Ishikawa (cell line): ENCODE data around the gene BMX.

Experiments used
- CEBPB ChIP-seq: IDR thresholded peaks from 2 replicates; pipeline ENCODE4 v1.6.1; 2012
- CREB1 ChIP-seq: IDR thresholded peaks from 2 replicates; pipeline ENCODE4 v1.6.1; 2012; ENCODE audit warnings: low read depth
- EGR1 ChIP-seq: IDR thresholded peaks from 2 replicates; pipeline ENCODE4 v1.6.1; 2012
- EP300 ChIP-seq: IDR thresholded peaks from 2 replicates; pipeline ENCODE4 v1.6.1; 2012; ENCODE audit warnings: borderline replicate concordance
- FOXM1 ChIP-seq: IDR thresholded peaks from 2 replicates; pipeline ENCODE4 v1.6.1; 2012; ENCODE audit warnings: low read depth, borderline replicate concordance
- NFIC ChIP-seq: IDR thresholded peaks from 2 replicates; pipeline ENCODE4 v1.6.1; 2012
- RAD21 ChIP-seq: IDR thresholded peaks from 2 replicates; pipeline ENCODE4 v1.6.1; 2012; ENCODE audit warnings: low read depth
- TAF1 ChIP-seq: IDR thresholded peaks from 2 replicates; pipeline ENCODE4 v1.6.1; 2012; ENCODE audit warnings: low read depth, mild to moderate bottlenecking
- TCF12 ChIP-seq: IDR thresholded peaks from 2 replicates; pipeline ENCODE4 v1.6.1; 2012; ENCODE audit warnings: low read depth
- TEAD4 ChIP-seq: IDR thresholded peaks from 2 replicates; pipeline ENCODE4 v1.6.1; 2012
- YY1 ChIP-seq: IDR thresholded peaks from 2 replicates; pipeline ENCODE4 v1.6.1; 2012; ENCODE audit warnings: low read depth
- ZBTB7A ChIP-seq: IDR thresholded peaks from 2 replicates; pipeline ENCODE4 v1.6.1; 2012; ENCODE audit warnings: low read depth
- TF ChIP-seq, protein P1 (sequence below): IDR thresholded peaks from 2 replicates; pipeline ENCODE4 v1.6.1; 2012
- TF ChIP-seq, protein P2 (sequence below): IDR thresholded peaks from 2 replicates; pipeline ENCODE4 v1.6.1; 2012; ENCODE audit warnings: low read depth, mild to moderate bottlenecking
- TF ChIP-seq, protein P3 (sequence below): IDR thresholded peaks from 2 replicates; pipeline ENCODE4 v1.6.1; 2012

BMX gene

DNA sequence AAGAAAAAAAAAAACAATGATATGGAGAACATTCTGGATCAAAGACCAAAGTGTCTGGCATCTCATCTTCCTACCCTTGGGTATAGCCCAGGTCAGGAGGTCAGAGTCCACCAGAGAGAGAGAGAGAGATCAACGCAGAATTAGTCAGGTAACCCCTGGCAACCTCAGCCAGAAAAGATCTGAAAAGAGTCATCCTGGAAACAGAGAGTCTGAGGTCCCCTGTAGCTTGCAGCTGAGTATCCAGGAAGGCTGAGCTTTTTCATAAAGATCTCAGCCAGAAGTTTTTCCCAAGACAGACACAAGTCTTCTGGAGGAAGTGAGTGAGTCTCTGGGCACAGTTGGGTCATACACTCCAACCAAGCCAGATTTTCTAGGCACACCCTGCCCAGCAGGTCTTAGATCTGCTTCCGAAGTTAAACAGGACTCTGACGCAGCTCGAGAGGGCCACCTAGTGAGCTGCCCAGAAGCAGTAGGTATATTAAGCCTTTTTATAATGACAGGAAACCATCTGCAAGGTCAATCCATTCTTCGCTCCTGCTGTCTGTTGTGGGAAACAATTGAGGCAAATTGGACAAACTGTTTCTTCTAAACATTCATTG is 64.5 kb downstream of the BMX start:
- TF ChIP-seq RAD21 (peak; percentile 84), CEBPB (no peak)

DNA sequence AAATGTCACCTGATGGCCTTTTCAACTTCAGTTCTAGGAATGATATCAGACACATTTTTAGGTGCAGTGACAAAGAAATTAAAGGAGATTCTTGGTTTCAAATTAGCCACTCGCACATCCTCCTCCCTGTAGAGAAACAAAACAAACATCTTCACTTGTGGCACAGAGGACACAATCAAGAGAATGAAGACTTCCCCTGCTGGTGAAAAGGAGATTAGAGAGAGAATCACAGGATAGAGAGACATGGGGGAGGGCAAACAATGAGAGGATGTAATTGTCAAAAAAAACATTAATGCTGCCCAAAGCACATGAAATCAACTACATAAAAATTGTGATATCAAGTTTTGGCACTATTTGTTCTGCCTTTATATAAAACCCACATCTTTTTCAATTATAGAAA is 65.6 kb downstream of the BMX start:
- TF ChIP-seq ZBTB7A (no peak), NFIC (no peak), TEAD4 (no peak), EP300 (no peak), YY1 (no peak), CREB1 (no peak), FOXM1 (no peak), TCF12 (no peak), RAD21 (no peak), EGR1 (no peak), CEBPB (no peak), TAF1 (no peak)
- TF ChIP-seq, protein P1, sequence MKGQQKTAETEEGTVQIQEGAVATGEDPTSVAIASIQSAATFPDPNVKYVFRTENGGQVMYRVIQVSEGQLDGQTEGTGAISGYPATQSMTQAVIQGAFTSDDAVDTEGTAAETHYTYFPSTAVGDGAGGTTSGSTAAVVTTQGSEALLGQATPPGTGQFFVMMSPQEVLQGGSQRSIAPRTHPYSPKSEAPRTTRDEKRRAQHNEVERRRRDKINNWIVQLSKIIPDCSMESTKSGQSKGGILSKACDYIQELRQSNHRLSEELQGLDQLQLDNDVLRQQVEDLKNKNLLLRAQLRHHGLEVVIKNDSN, result no peak
- TF ChIP-seq, protein P2, sequence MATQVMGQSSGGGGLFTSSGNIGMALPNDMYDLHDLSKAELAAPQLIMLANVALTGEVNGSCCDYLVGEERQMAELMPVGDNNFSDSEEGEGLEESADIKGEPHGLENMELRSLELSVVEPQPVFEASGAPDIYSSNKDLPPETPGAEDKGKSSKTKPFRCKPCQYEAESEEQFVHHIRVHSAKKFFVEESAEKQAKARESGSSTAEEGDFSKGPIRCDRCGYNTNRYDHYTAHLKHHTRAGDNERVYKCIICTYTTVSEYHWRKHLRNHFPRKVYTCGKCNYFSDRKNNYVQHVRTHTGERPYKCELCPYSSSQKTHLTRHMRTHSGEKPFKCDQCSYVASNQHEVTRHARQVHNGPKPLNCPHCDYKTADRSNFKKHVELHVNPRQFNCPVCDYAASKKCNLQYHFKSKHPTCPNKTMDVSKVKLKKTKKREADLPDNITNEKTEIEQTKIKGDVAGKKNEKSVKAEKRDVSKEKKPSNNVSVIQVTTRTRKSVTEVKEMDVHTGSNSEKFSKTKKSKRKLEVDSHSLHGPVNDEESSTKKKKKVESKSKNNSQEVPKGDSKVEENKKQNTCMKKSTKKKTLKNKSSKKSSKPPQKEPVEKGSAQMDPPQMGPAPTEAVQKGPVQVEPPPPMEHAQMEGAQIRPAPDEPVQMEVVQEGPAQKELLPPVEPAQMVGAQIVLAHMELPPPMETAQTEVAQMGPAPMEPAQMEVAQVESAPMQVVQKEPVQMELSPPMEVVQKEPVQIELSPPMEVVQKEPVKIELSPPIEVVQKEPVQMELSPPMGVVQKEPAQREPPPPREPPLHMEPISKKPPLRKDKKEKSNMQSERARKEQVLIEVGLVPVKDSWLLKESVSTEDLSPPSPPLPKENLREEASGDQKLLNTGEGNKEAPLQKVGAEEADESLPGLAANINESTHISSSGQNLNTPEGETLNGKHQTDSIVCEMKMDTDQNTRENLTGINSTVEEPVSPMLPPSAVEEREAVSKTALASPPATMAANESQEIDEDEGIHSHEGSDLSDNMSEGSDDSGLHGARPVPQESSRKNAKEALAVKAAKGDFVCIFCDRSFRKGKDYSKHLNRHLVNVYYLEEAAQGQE, result no peak
- TF ChIP-seq, protein P3, sequence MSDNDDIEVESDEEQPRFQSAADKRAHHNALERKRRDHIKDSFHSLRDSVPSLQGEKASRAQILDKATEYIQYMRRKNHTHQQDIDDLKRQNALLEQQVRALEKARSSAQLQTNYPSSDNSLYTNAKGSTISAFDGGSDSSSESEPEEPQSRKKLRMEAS, result no peak

DNA sequence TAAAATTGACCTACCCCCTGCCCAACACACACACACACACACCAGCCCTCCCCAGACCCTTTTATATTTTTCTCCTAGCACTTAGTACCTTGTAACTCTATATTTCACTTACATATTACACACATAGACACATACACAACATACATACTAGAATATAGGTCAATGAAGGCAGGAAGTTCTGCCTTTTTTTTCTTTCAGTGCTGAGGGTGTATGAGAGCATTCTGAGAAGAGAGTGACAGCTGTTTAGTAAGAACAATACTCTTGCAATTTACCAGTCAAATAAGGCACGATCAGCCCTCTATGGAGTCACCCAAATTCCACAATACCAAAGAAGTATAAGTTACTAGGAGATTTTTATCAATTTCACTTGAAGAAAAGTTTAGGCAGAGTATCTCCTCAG is 66.7 kb downstream of the BMX start:
- no peak for TF ChIP-seq NFIC
- TF ChIP-seq EP300, result no peak
- TF ChIP-seq YY1, result no peak
- no peak for TF ChIP-seq TEAD4

DNA sequence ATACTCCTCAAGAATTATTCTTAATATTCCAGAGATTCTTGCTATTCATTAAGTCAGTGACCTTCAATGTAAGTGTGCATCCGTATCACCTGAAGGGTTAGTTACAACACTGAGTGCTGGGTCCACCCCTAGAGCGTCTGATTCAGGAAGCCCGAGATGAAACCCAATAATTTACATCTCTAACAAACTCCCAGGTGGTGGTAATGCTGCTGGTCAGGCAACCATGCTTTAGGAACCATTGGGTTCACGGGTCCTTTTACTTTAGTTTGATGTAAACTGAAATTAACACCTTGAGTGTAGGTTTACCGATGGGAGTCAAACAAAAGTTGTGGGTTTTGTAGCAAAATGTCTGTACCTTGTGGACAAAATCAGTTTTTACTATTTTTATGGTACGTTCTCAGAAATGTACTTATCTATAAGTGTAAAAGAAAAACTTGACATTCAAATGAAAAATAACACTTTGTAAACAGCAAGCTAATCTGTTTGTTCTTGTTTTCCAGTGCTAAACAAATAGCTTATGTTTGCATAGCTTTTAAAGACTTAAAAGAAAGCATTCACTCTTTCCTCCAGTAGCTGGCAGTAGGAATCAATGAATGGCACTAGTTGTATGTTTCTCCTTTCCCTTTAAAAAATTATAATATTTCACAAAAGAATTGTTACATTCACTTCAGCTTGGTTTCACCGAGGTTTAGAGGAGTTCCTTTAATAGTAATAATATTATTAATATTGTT is 67.4 kb downstream of the BMX start:
- no peak for TF ChIP-seq ZBTB7A
- peak; percentile 48 for TF ChIP-seq RAD21
- TF ChIP-seq, protein P2, result no peak

DNA sequence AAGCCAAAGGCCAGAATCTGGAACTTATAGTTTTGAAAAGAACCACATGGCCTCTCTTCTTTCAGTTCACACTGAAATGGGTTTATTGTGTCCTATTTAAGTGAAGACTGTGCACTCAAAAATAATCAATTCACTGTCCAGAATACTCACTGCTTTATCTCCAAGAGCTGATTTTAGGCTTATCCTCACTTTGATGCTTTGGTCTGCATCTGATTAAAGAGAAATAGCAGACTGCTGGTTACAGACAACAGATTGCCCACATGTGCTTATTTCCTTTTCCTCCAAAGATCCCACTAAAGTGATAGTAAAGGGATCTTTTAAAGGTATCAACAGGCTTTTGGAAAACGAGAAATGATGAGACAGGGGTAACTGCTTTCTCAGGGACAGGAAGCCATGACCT is 69.5 kb downstream of the BMX start:
- no peak for TF ChIP-seq YY1
- TF ChIP-seq TEAD4, result no peak

DNA sequence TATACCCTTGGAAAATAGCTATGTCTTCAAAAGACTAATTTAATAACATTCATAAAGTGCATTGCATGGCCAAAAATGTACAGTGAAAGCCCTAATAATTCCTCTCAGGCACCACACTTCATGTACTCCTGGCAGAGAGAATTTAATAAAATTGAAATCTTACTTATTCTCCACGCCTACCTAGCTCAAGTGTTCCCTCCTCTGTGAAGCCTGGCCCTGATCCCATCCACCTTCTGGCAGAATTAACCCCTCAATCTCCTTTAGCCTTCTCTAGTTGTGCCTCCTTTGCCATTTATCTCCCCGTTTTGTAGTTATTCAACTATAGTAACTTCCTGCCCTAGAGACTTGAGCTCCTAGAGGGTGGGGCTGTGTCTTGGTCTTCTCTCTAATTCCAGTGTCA is 73.4 kb downstream of the BMX start:
- TF ChIP-seq, protein P3, result no peak
- no peak for TF ChIP-seq TAF1
- no peak for TF ChIP-seq TEAD4
- no peak for TF ChIP-seq RAD21
- TF ChIP-seq TCF12, result no peak
- no peak for TF ChIP-seq EGR1
- no peak for TF ChIP-seq YY1
- TF ChIP-seq, protein P2, result no peak
- no peak for TF ChIP-seq ZBTB7A
- no peak for TF ChIP-seq NFIC
- no peak for TF ChIP-seq FOXM1
